HAP-1 (cell line): ENCODE data around the gene LYL1.

Experiments
- DNase-seq, 2 experiments: peaks; one replicate each; pipeline ENCODE4 v3.0.0-alpha.2; 2016 to 2020; ENCODE audit warnings: low spot score in 2 of 2
- H3K27me3 ChIP-seq: fragments of 250-450 bp; sonication (Bioruptor Pico); 2 replicates; pipeline ENCODE4 v1.5.1; 2020; ENCODE audit warnings: low read depth, mild to moderate bottlenecking, moderate library complexity
- H3K36me3 ChIP-seq: fragments of 250-450 bp; sonication (Bioruptor Pico); replicated peaks from 2 replicates; pipeline ENCODE4 v1.5.1; 2020; ENCODE audit warnings: mild to moderate bottlenecking
- H3K4me1 ChIP-seq: fragments of 250-450 bp; sonication (Bioruptor Pico); 2 replicates; pipeline ENCODE4 v1.5.1; 2020; ENCODE audit warnings: mild to moderate bottlenecking
- H3K4me3 ChIP-seq: fragments of 250-450 bp; sonication (Bioruptor Pico); 2 replicates; pipeline ENCODE4 v1.5.1; 2020; ENCODE audit warnings: mild to moderate bottlenecking, moderate library complexity
- H3K9me3 ChIP-seq: fragments of 250-450 bp; sonication (Bioruptor Pico); 2 replicates; pipeline ENCODE4 v1.5.1; 2020; ENCODE audit warnings: mild to moderate bottlenecking, moderate library complexity
- in situ Hi-C: fragments of 300-500 bp; cut with MboI; formaldehyde crosslinking; loops from 3 replicates; pipeline ENCODE4 v1.14.3; 2020; ENCODE audit warnings: low sequenced_read_pairs, inconsistent platforms, mixed read lengths

Gene LYL1

DNA sequence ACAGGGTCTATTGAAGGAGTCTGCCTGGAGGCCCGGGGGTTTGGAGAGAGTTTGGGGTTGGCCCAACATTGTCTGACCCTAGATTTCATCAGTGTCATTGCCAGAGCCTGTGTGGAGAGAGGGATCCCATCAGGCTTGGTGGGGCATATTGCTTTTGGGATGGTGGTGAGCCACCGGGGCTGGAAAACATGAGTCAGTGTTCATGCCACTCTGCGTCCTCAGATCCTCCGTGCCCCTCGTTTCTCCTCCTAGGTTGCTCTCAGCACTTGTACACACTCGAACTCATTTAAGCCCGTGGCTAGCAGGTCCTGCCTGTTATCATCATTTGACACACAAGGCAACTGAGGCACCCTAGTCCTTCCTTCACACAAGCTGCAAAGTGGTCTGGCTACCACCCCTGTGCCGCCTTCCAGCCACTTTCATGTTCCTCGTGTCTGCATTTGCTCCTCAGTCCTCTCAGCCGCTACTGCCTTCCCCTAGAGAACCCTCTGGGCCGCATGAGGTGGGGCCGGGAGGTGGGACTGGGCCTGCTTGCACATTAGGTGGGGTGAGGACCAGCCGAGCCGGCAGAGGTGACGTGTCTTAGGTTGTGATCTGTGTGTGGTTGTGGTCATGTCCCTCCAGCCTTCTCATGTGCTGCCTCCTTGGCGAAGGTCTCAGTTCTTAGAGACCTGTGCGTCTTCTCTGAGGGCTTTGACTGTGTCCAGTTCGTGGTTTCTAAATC, 19.1 kb upstream of the LYL1 start:
- Histone ChIP-seq H3K27me3 (no peaks in the 10 kb centered on the region), H3K9me3 (no peaks in the 10 kb centered on the region), H3K36me3 (peaks cover 44% of the 10 kb centered on the region), H3K4me1 (peaks cover 10% of the 10 kb centered on the region), H3K4me3 (no peak overlapping the region)
- in situ Hi-C loops, result no loop called here
- no peak for DNase-seq

DNA sequence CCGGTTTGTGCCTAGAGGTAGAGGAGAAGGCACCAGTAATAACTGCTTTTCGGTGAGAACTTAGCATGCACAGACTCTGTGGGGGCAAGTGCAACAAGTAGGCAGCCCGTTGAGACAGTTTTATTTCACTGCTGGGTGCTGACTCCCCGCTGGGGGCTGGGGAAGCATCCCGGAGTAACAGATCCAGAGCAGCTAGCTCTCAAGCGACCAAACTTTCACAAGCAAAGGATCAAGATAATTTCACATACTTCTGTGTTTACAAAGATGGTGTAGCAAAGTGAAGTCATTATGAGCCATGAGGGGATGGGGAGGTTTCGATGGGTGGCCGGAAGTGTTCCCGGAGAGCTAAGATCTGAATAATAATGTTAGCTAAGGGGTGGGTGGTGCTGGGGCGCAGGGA, 18.2 kb upstream of the LYL1 start:
- Histone ChIP-seq H3K9me3 (no peaks in the 10 kb centered on the region), H3K4me1 (peaks cover 10% of the 10 kb centered on the region), H3K27me3 (no peaks in the 10 kb centered on the region), H3K4me3 (no peak overlapping the region), H3K36me3 (peaks cover 40% of the 10 kb centered on the region)
- in situ Hi-C loops, result no loop called here
- no peak for DNase-seq

DNA sequence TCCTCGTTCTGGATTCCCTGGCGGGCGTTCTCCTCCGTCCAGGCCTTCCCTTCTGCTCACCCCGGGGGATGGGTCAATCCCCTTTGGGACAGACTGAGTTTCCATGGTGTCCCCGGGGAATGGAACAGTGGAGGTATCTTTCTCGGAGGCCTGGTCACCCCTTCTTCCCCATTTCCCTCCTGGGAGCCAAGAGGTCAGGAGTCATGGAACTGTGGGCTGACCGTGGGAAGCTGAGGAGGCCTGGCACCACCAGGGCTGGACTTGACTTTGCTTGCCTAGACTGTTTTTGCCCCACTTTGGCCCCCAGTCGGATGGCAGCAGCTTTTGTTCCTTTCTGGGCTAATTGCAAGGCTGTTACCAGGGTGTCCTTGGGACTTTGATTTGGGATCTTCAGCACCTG, 17.4 kb upstream of the LYL1 start:
- Histone ChIP-seq H3K27me3 (no peaks in the 10 kb centered on the region), H3K9me3 (no peaks in the 10 kb centered on the region), H3K36me3 (peaks cover 40% of the 10 kb centered on the region), H3K4me1 (peaks cover 10% of the 10 kb centered on the region), H3K4me3 (no peak overlapping the region)
- no peak for DNase-seq
- in situ Hi-C loops, result no loop called here

DNA sequence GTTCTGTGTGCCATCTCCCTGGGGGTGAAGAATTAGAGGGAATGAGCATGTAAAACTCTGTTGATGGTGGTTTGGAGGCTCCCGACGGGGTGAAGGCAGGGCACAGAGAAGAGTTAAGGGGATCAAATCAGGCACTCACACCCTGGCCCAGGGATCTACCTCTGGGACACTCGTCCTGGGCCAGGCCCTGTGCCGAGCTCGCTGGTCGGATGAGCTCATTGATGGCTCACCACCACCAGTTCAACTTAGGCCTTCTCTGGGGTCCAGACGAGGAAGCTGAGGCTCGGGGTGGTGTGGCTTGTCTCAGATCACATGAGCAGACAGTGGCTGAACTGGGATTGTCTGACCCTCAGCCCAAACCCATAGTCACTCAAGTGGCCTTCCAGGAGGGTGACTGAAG, 17.0 kb upstream of the LYL1 start:
- H3K4me3 ChIP-seq, result peak overlapping the region; percentile 97
- peaks cover 10% of the 10 kb centered on the region for H3K4me1 ChIP-seq
- H3K36me3 ChIP-seq, result peaks cover 41% of the 10 kb centered on the region
- DNase-seq, result no peak
- no peaks in the 10 kb centered on the region for H3K27me3 ChIP-seq
- no peaks in the 10 kb centered on the region for H3K9me3 ChIP-seq
- in situ Hi-C loops, result no loop called here

DNA sequence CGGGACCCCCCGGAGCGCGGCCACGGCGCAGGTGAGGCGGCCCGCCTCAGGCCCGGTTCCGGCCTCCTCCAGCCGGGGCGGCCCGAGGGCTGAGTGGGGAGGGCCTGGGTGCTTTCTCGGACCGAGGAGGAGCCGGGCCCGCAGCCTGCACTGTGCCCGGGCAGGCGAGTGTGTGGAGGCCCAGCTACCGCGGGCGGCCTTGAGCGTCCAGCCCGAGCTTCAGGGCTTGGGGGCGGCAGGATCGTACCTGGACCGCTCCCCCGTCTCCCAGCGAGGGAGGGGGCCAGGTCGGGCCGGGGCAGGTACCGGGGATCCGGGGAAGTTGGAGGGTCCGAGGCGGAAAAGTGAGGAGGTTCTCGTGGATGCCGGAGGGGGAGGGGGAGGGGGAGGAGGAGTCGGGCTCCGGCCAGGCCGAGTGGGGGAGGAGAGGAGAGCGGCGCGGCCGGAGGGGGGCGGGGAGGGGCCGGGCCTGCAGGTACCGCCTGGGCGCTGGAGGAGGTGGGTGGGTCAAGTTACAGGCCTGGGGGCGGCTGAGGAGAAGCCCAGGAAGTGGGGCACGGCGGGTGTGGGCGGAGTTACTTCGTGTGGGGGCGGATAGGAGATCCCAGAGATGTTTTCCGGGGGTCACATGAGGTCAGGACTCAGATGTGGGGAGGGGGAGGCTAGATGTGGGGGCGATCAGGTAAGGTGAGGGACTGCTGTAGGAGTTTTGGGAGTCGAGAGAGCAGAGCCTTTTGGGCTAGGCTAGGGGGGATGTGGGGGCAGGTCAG, 16.0 kb upstream of the LYL1 start:
- in situ Hi-C loops, result no loop called here
- Histone ChIP-seq H3K4me3 (peak overlapping the region; percentile 97), H3K27me3 (no peaks in the 10 kb centered on the region), H3K4me1 (peaks cover 10% of the 10 kb centered on the region), H3K9me3 (no peaks in the 10 kb centered on the region), H3K36me3 (peaks cover 41% of the 10 kb centered on the region)
- peak; percentile 70 to 89 for DNase-seq

DNA sequence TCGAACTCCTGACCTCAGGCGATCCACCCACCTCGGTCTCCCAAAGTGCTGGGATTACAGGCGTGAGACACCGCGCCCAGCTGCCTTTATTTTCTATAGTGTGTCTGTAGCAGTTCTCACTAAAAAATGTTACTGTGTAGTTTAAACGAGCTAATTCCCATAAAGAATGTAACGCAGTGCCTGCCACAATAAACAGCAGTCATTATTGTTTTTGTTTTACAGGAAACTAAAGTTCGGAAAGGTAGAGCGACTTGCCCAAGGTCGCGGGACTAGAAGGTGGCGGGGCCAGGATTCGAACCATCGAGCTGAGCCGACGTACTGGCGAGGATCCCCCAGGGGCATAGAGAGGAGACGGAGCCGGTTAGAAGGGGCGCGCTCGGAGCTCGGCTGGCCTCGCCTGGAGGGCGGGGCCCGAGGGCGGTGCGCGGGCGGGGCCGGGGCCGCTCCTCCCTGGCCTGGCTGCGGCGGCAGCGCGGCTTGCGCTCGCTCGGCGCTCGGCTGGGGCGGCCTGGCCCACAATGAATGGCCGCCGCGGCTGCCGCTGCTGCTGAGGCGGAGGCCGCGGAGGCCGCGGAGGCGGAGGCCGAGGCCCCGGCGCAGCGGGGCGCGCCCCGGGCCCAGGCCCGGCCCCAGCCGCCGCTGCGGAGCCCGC, 15.2 kb upstream of the LYL1 start, which contains the start of gene NACC1:
NACC1 (plus strand) TSS at position 493 of the 652 bp plus-strand sequence. CDS start 16,944 bp downstream, outside the sequence.
- H3K36me3 ChIP-seq, result peaks cover 43% of the 10 kb centered on the region
- H3K4me1 ChIP-seq, result peaks cover 10% of the 10 kb centered on the region
- no peaks in the 10 kb centered on the region for H3K9me3 ChIP-seq
- no peaks in the 10 kb centered on the region for H3K27me3 ChIP-seq
- H3K4me3 ChIP-seq, result peak within 1 kb of the TSS; percentile 97
- peak; percentile 86 to 94 for DNase-seq
- in situ Hi-C loops, result no loop called here

DNA sequence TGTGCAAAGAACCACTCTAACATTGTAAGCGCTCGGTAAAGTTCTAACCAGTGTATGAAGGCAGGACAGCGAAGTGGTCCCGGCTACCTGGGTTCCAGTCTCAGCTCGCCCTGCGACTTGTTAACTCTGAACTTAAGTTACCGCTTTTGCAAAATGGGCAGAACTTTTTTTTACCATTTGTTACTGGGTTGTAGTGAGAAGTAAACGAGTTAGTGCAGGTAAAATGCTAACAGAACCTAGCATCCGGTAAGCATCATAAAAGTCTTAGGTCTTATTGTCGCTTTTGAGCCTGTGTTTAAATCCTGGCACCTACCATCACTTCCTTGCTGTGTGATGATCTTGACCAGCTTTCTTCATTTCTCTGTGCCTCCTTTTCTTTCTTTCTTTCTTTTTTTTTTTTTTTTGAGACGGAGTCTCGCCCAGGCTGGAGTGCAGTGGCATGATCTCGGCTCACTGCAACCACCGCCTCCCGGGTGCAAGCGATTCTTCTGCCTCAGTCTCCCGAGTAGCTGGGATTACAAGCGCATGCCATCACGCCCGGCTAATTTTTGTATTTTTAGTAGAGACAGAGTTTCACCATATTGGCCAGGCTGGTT, 14.6 kb upstream of the LYL1 start:
- in situ Hi-C loops, result no loop called here
- peak; percentile 22 to 39 for DNase-seq
- no peaks in the 10 kb centered on the region for H3K9me3 ChIP-seq
- H3K27me3 ChIP-seq, result no peaks in the 10 kb centered on the region
- H3K4me3 ChIP-seq, result peak overlapping the region; percentile 96
- peaks cover 10% of the 10 kb centered on the region for H3K4me1 ChIP-seq
- peaks cover 50% of the 10 kb centered on the region for H3K36me3 ChIP-seq

DNA sequence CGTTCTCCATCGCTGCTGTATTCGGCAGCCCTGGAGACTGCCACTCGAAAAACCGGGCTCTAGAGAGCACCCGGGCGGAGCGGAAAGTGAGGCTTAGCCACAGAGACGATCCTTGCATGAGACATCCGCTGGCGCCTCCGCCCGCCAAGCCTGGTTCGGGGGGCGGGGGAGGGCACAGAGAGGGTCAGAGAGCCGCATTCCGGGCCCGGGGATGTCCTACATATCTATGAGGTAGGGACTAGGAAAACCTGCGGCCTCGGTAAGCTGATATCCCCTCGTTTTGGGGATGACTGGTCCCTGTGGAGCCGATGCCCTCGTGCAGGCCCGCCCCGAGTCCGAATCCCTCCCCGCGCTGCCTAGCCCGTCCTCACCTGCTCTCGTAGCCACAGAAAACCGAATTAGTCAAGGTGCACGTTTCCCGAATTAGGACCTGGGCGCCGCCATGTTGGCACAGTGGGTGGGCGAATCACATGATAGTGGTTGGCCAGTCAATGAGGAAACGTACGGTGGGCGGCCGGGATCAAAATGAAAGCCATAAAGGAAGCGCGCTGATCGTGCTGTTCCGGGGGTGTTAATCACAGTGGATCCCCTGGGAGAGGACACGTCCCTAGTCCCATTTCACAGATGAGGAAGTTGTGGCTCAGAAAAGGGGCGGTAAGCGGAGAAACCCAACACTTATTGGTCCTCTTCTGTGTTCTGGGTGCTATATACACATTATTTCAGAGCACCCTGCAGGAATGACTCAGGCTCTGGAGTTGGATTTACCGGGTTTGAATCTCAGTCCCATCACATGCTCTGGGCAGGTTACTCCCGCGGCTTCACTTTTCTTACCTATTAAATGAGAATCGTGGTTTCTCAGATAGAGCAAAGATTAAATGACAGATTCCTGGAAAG, 13.9 kb upstream of the LYL1 start, which contains the start of gene TRMT1:
TRMT1 (minus strand) TSS at position 459 of the 894 bp plus-strand sequence; CDS start at position 118, 341 bp downstream.
- Histone ChIP-seq H3K4me3 (peak within 1 kb of the TSS; percentile 96), H3K27me3 (no peaks in the 10 kb centered on the region), H3K9me3 (no peaks in the 10 kb centered on the region), H3K4me1 (peaks cover 10% of the 10 kb centered on the region), H3K36me3 (peaks cover 48% of the 10 kb centered on the region)
- in situ Hi-C loops, result no loop called here
- peak; percentile 85 to 96 for DNase-seq

DNA sequence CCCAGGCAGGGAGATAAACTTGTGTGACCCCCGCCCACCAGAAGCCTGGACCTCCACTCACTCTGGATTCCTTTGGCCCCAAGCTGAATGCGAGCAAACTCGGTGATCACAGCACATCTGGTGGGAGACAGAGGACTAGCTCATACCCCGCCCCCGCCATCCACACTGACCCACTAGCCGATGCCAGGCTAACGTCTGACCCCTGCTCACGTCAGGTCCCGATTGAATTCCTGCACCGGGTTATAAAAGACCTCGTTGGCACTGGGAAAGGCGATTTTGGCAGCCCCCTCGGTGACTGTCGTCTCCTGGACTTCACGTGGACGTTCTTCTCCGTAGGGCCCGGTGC, 13.3 kb upstream of the LYL1 start:
- peaks cover 43% of the 10 kb centered on the region for H3K36me3 ChIP-seq
- H3K4me3 ChIP-seq, result peak overlapping the region; percentile 96
- H3K4me1 ChIP-seq, result peaks cover 10% of the 10 kb centered on the region
- in situ Hi-C loops, result no loop called here
- no peak for DNase-seq
- H3K9me3 ChIP-seq, result no peaks in the 10 kb centered on the region
- H3K27me3 ChIP-seq, result no peaks in the 10 kb centered on the region

DNA sequence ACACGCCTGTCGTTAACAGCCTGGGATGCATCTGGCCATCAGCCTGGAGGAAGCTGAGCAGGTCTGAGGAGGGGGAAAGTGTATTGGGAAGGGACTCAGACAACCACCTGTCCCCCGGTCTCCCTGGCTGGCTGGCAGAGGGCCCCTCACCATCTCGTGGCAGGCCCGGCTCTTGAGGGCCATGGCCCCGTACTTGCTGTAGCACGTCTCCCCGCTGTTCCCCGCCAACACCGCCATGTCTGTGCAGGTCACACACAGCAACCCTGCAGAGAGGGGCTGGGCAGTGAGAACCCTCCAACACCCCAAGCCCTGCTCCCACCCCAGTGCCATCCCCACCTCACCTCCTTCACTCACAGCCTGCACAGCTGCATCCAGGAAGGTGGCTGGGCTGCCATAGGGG, 9.9 kb upstream of the LYL1 start:
- Histone ChIP-seq H3K36me3 (peaks cover 41% of the 10 kb centered on the region), H3K9me3 (no peaks in the 10 kb centered on the region), H3K27me3 (no peaks in the 10 kb centered on the region), H3K4me3 (no peak overlapping the region), H3K4me1 (peaks cover under 1% of the 10 kb centered on the region; the same call in 1 of the 2 replicates)
- no peak for DNase-seq
- in situ Hi-C loops, result no loop called here

DNA sequence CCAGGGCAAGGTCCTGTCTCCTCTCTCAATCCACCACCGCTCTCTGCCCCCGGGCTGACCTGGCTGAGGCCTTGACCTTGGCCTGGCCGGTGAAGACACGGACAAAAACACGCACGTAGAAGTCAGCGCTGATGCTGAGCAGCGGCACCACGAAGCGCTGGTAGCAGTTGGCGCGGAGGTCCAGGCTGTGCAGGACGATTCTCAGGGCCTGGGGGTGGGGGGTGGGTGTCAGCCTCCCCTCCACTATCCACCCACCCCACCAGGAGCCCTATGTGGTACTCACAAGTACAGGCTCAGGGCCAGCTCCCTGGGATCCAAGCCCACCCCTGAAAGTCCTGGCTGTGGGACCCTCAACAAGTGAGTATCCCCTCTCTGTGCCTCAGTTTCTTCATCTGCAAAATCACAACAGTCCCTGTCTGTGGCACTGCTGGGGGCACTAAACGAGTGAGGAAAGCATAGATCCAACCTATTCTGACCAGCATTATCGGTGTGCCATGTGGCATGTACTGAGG, 7.5 kb upstream of the LYL1 start:
- H3K4me3 ChIP-seq, result no peak overlapping the region
- no peaks in the 10 kb centered on the region for H3K4me1 ChIP-seq
- no peaks in the 10 kb centered on the region for H3K27me3 ChIP-seq
- peaks cover 43% of the 10 kb centered on the region for H3K36me3 ChIP-seq
- in situ Hi-C loops, result no loop called here
- DNase-seq, result no peak
- H3K9me3 ChIP-seq, result no peaks in the 10 kb centered on the region

DNA sequence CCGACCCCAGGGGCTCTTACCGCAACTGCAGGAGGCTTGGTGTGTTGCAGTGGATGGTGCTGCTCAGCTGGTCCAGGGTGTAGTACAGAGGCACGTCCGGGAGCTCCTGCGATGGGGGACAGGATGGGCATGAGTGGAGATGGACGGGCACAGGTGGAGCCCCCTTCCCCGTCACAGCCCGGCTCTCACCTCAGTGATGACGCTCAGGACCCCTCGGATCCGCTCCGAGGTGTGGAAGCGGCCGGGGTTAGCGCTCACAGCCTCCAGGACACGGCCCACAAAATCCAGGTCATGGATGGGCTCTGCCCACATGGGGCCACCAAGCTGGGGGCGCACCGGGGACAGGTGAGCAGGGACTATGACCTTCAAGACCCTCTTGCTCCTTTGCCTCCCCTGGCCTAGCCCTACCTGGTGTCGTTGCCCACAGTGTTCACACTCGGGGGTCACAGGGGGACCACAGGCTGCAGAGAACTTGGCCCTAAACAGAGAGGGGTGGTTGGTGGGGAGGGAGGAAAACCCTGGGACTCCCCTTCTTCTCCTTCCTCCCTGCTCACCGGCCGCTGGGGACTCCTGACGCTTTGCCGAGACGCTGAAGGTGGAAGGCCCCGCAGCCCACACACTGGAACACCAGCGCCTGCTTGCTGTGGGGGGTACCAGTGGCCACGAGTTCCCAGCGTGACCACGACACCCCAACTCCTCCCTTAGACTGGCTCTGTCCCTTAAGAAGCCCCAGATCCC, 6.9 kb upstream of the LYL1 start:
- Histone ChIP-seq H3K27me3 (no peaks in the 10 kb centered on the region), H3K36me3 (peaks cover 44% of the 10 kb centered on the region), H3K9me3 (no peaks in the 10 kb centered on the region), H3K4me3 (no peak overlapping the region), H3K4me1 (no peaks in the 10 kb centered on the region)
- in situ Hi-C loops, result no loop called here
- DNase-seq, result no peak
